GM20431 (cell line): Measurements from ENCODE around the gene OR7C2.

Experiments used
- in situ Hi-C: fragments of 300-500 bp; cut with MseI, MboI; formaldehyde crosslinking; loops from one replicate; pipeline ENCODE4 v1.15.0; 2020; ENCODE audit warnings: low sequenced_read_pairs; ENCODE audit not compliant: unreplicated experiment

The OR7C2 gene

DNA sequence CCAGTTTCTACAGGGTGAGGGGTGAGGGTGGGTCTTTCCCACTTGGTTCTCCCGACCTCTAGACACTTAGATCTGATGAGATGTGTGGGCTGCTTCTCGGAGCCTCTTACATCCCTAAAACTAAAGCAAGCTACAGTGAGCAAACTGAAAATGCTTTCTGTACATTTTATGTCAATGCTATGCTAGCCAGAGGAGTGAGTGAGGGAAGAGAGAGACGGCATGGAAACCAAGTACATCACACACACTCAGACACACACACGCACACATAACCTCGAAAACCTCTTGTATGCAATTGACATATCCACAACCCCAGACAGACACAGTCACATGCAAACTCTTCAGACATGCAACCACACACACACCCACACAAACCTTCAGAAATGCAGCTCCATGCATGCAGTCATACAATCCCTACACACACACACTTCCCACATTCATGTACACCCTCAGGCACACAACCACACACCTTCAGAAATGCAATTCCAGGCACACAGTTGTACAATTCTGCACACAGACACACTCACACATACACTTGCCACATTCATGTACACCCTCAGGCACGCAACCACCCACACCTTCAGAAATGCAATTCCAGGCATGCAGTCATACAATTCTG is 37.0 kb downstream of the OR7C2 start:
- in situ Hi-C loops: no loop called here

- in situ Hi-C loops: no loop called here
These were observed 38.4 kb downstream of the OR7C2 start, which contains the start of gene SLC1A6 for GRCh38 chr19:14979476-14980255. Gene SLC1A6 (minus strand): TSS chr19:14979864. CDS start chr19:14972910, 6,954 bp downstream.

DNA sequence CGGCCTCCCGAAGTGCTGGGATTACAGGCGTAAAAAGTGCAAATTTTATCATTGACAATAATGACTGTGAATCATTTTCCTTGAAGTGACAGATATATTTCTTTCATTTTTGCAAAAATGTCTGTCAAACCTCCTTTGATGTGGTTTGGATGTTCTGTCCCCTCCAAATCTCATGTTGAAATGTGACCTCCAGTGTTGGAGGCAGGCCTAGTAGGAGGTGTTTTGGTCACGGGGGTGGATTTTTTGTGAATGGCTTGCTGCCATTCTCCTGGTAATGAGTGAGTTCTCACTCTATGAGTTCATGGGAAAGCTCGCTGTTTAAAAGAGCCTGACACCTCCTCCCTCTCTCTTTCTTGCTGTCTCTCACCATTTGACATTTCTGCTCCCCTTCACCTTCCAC is 43.8 kb downstream of the OR7C2 start:
- in situ Hi-C loops: no loop called here
